ENCODE measurements around the gene NUAK1.

- TF ChIP-seq REST (IDR thresholded peaks at IDR 0.05; ENCODE audit: insufficient read depth in 1 of 2, low read depth in 2 of 2, low read length in 2 of 2), result no peak
- no peak for TF ChIP-seq POLR2AphosphoS5 (IDR thresholded peaks at IDR 0.05; ENCODE audit: low read depth, low read length)
- no peak for TF ChIP-seq TAF1 (IDR thresholded peaks at IDR 0.05; ENCODE audit: borderline replicate concordance, insufficient read depth, low read length)
- no peak for TF ChIP-seq SIN3A (IDR thresholded peaks at IDR 0.05; ENCODE audit: borderline replicate concordance, insufficient read depth, low read length)
- TF ChIP-seq FOXP2 (optimal IDR thresholded peaks at IDR 0.05; ENCODE audit: borderline replicate concordance, extremely low read depth, extremely low read length, insufficient read depth), result no peak
Measured at GRCh38 chr12:106048016-106048415, 90.7 kb downstream of the NUAK1 start.
